ENCODE results near the gene ADAMTSL1.

ADAMTSL1 gene

GRCh38 chr9:18749711-18750110 lies 275.8 kb downstream of the ADAMTSL1 start:
- Histone ChIP-seq H3K9ac (ENCODE audit: low read depth, low read length) (no peak overlapping the region), H3K36me3 (ENCODE audit: insufficient read depth, low read length) (peaks cover 44% of the 10 kb centered on the region), H3K4me2 (ENCODE audit: low read length) (no peak overlapping the region), H3K9me3 (replicated peaks; ENCODE audit: low read length) (no peaks in the 10 kb centered on the region), H3K4me1 (ENCODE audit: control insufficient read depth, insufficient read depth, low read length) (no peaks in the 10 kb centered on the region), H3K4me3 (ENCODE audit: low read length) (no peak overlapping the region), H3K27me3 (ENCODE audit: control insufficient read depth, insufficient read depth, low read length) (no peaks in the 10 kb centered on the region)

- Histone ChIP-seq H3K4me2 (ENCODE audit: low read length) (no peak overlapping the region), H3K4me3 (ENCODE audit: low read length) (no peak overlapping the region), H3K9me3 (replicated peaks; ENCODE audit: low read length) (no peaks in the 10 kb centered on the region), H3K9ac (ENCODE audit: low read depth, low read length) (no peak overlapping the region), H3K36me3 (ENCODE audit: insufficient read depth, low read length) (peaks cover 66% of the 10 kb centered on the region), H3K4me1 (ENCODE audit: control insufficient read depth, insufficient read depth, low read length) (no peaks in the 10 kb centered on the region), H3K27me3 (ENCODE audit: control insufficient read depth, insufficient read depth, low read length) (no peaks in the 10 kb centered on the region)
Observed at GRCh38 chr9:18753904-18754303, 280.0 kb downstream of the ADAMTSL1 start.

GRCh38 chr9:18754537-18754936 lies 280.6 kb downstream of the ADAMTSL1 start:
- H3K27me3 ChIP-seq (ENCODE audit: control insufficient read depth, insufficient read depth, low read length) = no peaks in the 10 kb centered on the region
- no peak overlapping the region for H3K9ac ChIP-seq (ENCODE audit: low read depth, low read length)
- no peaks in the 10 kb centered on the region for H3K9me3 ChIP-seq (replicated peaks; ENCODE audit: low read length)

GRCh38 chr9:18755263-18755662 lies 281.3 kb downstream of the ADAMTSL1 start:
- Histone ChIP-seq H3K4me2 (ENCODE audit: low read length) (no peak overlapping the region), H3K9me3 (replicated peaks; ENCODE audit: low read length) (no peaks in the 10 kb centered on the region), H3K36me3 (ENCODE audit: insufficient read depth, low read length) (peaks cover 69% of the 10 kb centered on the region), H3K27me3 (ENCODE audit: control insufficient read depth, insufficient read depth, low read length) (no peaks in the 10 kb centered on the region), H3K4me3 (ENCODE audit: low read length) (no peak overlapping the region), H3K9ac (ENCODE audit: low read depth, low read length) (no peak overlapping the region), H3K4me1 (ENCODE audit: control insufficient read depth, insufficient read depth, low read length) (no peaks in the 10 kb centered on the region)

More at GRCh38 chr9:18754537-18754936, 280.6 kb downstream of the ADAMTSL1 start:
- Histone ChIP-seq H3K36me3 (ENCODE audit: insufficient read depth, low read length) (peaks cover 64% of the 10 kb centered on the region), H3K4me3 (ENCODE audit: low read length) (no peak overlapping the region), H3K4me2 (ENCODE audit: low read length) (no peak overlapping the region), H3K4me1 (ENCODE audit: control insufficient read depth, insufficient read depth, low read length) (no peaks in the 10 kb centered on the region)

- no peak overlapping the region for H3K4me3 ChIP-seq (ENCODE audit: low read length)
- H3K36me3 ChIP-seq (ENCODE audit: insufficient read depth, low read length) = peaks cover 67% of the 10 kb centered on the region
- H3K4me2 ChIP-seq (ENCODE audit: low read length) = no peak overlapping the region
- H3K9me3 ChIP-seq (replicated peaks; ENCODE audit: low read length) = no peaks in the 10 kb centered on the region
- no peaks in the 10 kb centered on the region for H3K27me3 ChIP-seq (ENCODE audit: control insufficient read depth, insufficient read depth, low read length)
- no peak overlapping the region for H3K9ac ChIP-seq (ENCODE audit: low read depth, low read length)
- H3K4me1 ChIP-seq (ENCODE audit: control insufficient read depth, insufficient read depth, low read length) = no peaks in the 10 kb centered on the region
Observed at GRCh38 chr9:18756712-18757125, 282.8 kb downstream of the ADAMTSL1 start.

- Histone ChIP-seq H3K9ac (ENCODE audit: low read depth, low read length) (no peak overlapping the region), H3K36me3 (ENCODE audit: insufficient read depth, low read length) (peaks cover 52% of the 10 kb centered on the region), H3K9me3 (replicated peaks; ENCODE audit: low read length) (no peaks in the 10 kb centered on the region), H3K4me2 (ENCODE audit: low read length) (no peak overlapping the region), H3K4me1 (ENCODE audit: control insufficient read depth, insufficient read depth, low read length) (no peaks in the 10 kb centered on the region), H3K27me3 (ENCODE audit: control insufficient read depth, insufficient read depth, low read length) (no peaks in the 10 kb centered on the region), H3K4me3 (ENCODE audit: low read length) (no peak overlapping the region)
Observed at GRCh38 chr9:18759827-18760226, 285.9 kb downstream of the ADAMTSL1 start.

- Histone ChIP-seq H3K27me3 (ENCODE audit: control insufficient read depth, insufficient read depth, low read length) (no peaks in the 10 kb centered on the region), H3K4me1 (ENCODE audit: control insufficient read depth, insufficient read depth, low read length) (no peaks in the 10 kb centered on the region)
Observed at GRCh38 chr9:18761742-18762300, 287.9 kb downstream of the ADAMTSL1 start.

GRCh38 chr9:18766989-18767550 lies 293.1 kb downstream of the ADAMTSL1 start:
- no peak overlapping the region for H3K4me2 ChIP-seq (ENCODE audit: low read length)
- no peaks in the 10 kb centered on the region for H3K27me3 ChIP-seq (ENCODE audit: control insufficient read depth, insufficient read depth, low read length)
- H3K4me1 ChIP-seq (ENCODE audit: control insufficient read depth, insufficient read depth, low read length) = no peaks in the 10 kb centered on the region
- H3K9me3 ChIP-seq (replicated peaks; ENCODE audit: low read length) = no peaks in the 10 kb centered on the region
- no peak overlapping the region for H3K4me3 ChIP-seq (ENCODE audit: low read length)
- H3K36me3 ChIP-seq (ENCODE audit: insufficient read depth, low read length) = peaks cover 41% of the 10 kb centered on the region
- H3K9ac ChIP-seq (ENCODE audit: low read depth, low read length) = no peak overlapping the region

More at GRCh38 chr9:18761742-18762300, 287.9 kb downstream of the ADAMTSL1 start:
- Histone ChIP-seq H3K4me3 (ENCODE audit: low read length) (no peak overlapping the region), H3K9ac (ENCODE audit: low read depth, low read length) (no peak overlapping the region), H3K9me3 (replicated peaks; ENCODE audit: low read length) (no peaks in the 10 kb centered on the region), H3K36me3 (ENCODE audit: insufficient read depth, low read length) (peaks cover 43% of the 10 kb centered on the region), H3K4me2 (ENCODE audit: low read length) (no peak overlapping the region)

GRCh38 chr9:18768951-18769622 lies 295.1 kb downstream of the ADAMTSL1 start:
- Histone ChIP-seq H3K9me3 (replicated peaks; ENCODE audit: low read length) (no peaks in the 10 kb centered on the region), H3K4me2 (ENCODE audit: low read length) (no peak overlapping the region), H3K4me3 (ENCODE audit: low read length) (no peak overlapping the region), H3K4me1 (ENCODE audit: control insufficient read depth, insufficient read depth, low read length) (no peaks in the 10 kb centered on the region), H3K36me3 (ENCODE audit: insufficient read depth, low read length) (peaks cover 47% of the 10 kb centered on the region), H3K27me3 (ENCODE audit: control insufficient read depth, insufficient read depth, low read length) (no peaks in the 10 kb centered on the region), H3K9ac (ENCODE audit: low read depth, low read length) (no peak overlapping the region)

- Histone ChIP-seq H3K4me3 (ENCODE audit: low read length) (no peak overlapping the region), H3K9ac (ENCODE audit: low read depth, low read length) (no peak overlapping the region), H3K36me3 (ENCODE audit: insufficient read depth, low read length) (peaks cover 44% of the 10 kb centered on the region), H3K9me3 (replicated peaks; ENCODE audit: low read length) (no peaks in the 10 kb centered on the region), H3K4me2 (ENCODE audit: low read length) (no peak overlapping the region), H3K4me1 (ENCODE audit: control insufficient read depth, insufficient read depth, low read length) (no peaks in the 10 kb centered on the region), H3K27me3 (ENCODE audit: control insufficient read depth, insufficient read depth, low read length) (no peaks in the 10 kb centered on the region)
Observed at GRCh38 chr9:18770131-18770908, 296.4 kb downstream of the ADAMTSL1 start.

GRCh38 chr9:18771011-18771410 lies 297.1 kb downstream of the ADAMTSL1 start:
- Histone ChIP-seq H3K36me3 (ENCODE audit: insufficient read depth, low read length) (peaks cover 46% of the 10 kb centered on the region), H3K9ac (ENCODE audit: low read depth, low read length) (no peak overlapping the region), H3K4me3 (ENCODE audit: low read length) (no peak overlapping the region), H3K27me3 (ENCODE audit: control insufficient read depth, insufficient read depth, low read length) (no peaks in the 10 kb centered on the region), H3K4me1 (ENCODE audit: control insufficient read depth, insufficient read depth, low read length) (no peaks in the 10 kb centered on the region), H3K4me2 (ENCODE audit: low read length) (no peak overlapping the region), H3K9me3 (replicated peaks; ENCODE audit: low read length) (no peaks in the 10 kb centered on the region)
